ENCODE measurements around the gene MSANTD3.

The MSANTD3 gene

GRCh38 chr9:100466171-100466828 is 39.4 kb downstream of the MSANTD3 start:
- no peak for DNase-seq

- DNase-seq: no peak
Measured at GRCh38 chr9:100466829-100467221, 39.9 kb downstream of the MSANTD3 start.

GRCh38 chr9:100468041-100468440 is 41.1 kb downstream of the MSANTD3 start:
- DNase-seq: no peak

DNA sequence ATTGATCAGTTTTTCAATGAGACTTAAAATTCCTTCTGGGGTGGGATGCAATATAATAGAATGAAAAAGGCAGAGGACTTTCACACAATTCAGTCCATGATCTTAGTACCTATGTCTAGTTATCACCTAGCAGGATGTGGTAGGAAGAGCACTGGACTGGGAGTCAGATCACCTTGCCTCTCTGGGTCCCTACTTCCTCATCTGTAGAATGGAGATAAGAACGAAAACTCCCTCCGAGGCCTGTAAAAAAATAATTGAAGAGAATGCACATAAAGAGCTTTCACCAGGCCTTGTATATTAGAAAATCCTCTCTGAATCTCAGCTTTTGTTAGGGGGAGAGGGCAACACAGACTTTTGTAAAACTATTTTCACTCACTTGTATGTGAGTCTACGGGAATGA is 45.3 kb downstream of the MSANTD3 start:
- DNase-seq: no peak

DNA sequence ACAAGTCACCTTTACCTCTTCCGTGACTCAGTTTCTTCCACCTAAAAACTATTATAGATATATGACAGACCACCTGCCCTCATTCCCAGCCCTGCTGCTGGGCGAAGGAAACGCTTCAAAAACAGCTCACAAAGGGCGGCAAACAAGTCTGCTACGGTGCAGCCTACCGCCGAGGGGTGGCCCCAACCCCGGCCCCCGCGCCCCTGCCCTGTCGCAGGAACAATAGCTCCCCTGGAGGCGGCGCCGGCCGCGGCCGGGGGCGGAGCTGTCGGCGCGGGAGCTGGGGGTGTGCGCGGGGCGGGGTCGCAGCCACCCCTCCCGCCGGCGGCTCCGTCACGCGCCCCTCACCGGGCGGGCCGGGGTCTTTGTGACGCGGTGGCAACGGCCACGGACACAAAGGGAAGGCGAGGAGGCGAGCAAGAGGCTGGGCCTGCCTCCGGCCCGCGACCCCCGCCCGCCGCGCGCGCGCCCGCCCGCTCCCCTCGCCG is 45.9 kb downstream of the MSANTD3 start, which contains the start of gene TMEFF1:
Gene TMEFF1, plus strand, starts transcription at position 362 of the 488 bp plus-strand sequence. CDS start 396 bp downstream, outside the sequence.
- peak; percentile 51 to 71 for DNase-seq

- peak; percentile 24 to 50 for DNase-seq
Measured at GRCh38 chr9:100473276-100474081, 46.5 kb downstream of the MSANTD3 start.

DNA sequence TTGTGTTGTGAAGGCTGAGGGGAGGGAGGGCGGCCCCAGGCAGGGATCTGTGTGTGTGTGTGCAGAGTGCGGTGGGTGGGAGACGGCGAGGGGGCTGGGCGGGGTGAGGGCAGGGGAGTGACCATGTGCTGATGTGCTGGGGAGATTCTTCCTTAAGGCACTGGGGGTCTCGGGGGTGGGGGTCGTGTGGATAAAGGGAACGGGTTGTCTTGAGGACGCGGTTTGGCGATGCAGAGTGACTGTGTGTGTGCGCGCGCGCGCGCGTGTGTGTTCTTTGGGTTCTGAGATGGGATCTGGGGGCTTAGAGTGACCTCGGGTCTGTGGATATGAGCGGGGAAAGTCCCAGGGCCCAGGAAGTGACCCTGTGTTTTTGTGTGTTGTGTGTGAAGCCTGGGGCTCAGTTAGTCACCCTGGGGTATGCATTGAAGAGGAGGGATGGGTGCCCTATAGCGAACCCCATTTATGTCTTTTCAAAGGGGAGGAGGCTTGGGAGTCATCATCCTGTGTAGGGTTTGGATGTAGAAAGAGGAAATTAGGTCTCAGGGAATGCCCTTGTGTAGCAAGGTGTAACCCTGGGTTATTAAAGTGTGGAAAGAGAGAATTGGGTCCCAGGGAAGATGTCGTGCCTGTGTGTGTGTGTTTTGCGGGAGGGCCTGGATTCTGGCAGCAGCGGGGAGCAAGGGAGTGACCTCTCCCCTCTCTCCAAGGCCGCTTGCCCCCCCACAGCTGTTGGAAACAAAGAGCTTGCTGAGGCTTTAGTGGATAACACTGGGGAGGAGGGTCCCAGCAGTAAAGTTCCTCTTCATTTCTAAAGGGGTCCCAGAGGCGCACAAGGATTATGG is 47.4 kb downstream of the MSANTD3 start:
- no peak for DNase-seq

DNA sequence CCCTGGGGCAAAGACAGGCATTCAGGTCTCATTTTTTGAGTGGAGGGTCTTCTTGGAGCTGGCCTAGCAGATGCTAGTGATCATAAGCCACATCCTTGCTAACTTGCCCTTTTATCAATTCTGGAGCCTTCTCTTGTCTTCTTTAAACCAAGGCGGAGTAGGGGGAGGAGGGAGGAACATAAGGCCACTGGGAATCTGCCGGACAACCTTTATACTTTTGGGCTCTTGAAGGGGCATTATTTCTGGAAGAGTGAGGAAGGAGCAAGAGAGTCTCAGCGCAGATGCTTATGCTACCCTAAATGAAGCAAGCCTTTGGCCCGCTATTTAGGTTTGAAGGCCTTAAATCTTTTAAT is 48.0 kb downstream of the MSANTD3 start:
- no peak for DNase-seq

GRCh38 chr9:100477241-100477640 is 50.3 kb downstream of the MSANTD3 start:
- DNase-seq: no peak

DNA sequence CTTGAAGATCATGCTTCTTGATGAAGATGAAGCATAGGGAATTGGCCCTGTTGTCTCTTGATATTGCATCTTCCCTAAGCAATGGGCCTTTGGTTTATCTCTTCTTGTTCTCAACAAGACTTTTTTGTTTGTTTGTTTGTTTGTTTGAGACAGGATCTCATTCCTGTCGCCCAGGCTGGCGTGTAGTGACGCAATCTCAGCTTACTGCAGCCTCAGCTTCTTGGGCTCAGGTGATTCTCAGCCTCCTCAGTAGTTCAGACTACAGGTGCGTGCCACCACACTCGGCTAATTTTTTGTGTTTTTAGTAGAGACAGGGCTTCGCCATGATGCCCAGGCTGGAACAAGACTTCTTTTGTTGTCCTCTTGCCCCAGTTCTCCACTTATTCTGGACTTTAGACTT is 51.2 kb downstream of the MSANTD3 start:
- no peak for DNase-seq

DNA sequence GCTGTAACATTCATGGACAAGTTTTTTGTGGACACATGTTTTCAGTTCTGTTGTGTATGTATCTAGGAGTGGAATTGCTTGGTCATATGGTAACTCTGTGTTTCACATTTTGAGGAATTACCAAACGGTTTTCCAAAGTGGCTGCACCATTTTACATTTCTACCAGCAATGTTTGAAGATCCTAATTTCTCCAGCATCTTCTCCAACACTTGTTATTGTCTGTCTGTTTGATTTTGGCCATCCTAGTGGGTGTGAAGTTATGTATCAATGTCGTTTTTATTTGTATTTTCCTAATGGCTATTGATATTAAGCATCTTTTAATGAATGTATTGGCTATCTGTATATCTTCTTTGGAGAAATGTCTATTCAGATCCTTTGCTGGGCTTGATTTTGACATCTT is 52.9 kb downstream of the MSANTD3 start:
- DNase-seq: no peak

- no peak for DNase-seq
Measured at GRCh38 chr9:100485196-100485595, 58.3 kb downstream of the MSANTD3 start.

DNA sequence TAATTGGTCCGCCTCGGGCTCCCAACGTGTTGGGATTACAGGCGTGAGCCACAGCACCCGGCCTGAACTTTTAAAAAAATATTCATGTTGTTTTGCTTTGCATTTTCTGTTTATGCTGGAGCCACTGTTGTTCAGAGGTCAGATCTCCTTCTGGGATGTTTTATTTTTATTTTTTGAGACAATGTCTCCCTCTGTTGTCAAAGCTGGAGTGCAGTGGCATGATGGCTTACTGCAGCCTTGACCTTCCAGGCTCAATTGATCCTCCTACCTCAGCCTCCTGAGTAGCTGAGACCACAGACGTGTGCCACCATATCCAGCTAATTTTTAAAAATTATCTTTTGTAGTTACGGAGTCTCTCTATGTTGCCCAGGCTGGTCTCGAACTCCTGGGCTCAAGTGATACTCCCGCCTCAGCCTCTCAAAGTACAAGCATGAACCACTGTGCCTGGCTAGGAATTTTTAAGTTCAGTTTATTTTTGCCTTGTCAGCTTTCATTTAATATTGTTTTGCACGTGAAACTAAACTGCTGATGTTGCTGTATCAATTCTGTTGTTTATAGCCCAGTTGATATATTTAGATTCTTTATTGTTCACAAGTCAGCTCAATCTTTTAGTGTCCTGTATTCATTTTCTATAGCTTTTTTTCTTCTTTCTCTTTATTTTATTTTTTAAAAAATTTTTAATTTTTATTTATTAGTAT is 59.7 kb downstream of the MSANTD3 start:
- DNase-seq: no peak

- DNase-seq: no peak
Measured at GRCh38 chr9:100488177-100488576, 61.2 kb downstream of the MSANTD3 start.

DNA sequence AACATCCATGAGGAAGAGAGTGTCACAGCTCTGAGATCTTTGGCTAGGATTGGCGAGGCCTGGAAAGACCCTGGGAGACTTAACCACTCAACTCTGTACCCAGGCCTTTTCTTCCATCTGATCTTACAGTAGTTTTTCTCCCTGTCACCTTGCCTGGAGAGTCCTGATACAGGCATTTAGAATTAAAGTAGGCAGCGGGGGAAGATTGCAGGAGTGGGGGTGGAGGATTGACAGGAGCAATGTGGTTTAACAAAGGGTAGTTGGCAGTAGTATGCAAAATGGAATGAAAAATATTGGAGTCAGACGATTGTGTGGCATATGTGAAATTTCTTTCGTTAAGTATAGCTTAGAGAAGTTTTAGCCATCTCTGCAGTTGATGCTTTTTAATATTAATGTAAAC is 62.9 kb downstream of the MSANTD3 start:
- DNase-seq: no peak

GRCh38 chr9:100492952-100493351 is 66.0 kb downstream of the MSANTD3 start:
- no peak for DNase-seq

DNA sequence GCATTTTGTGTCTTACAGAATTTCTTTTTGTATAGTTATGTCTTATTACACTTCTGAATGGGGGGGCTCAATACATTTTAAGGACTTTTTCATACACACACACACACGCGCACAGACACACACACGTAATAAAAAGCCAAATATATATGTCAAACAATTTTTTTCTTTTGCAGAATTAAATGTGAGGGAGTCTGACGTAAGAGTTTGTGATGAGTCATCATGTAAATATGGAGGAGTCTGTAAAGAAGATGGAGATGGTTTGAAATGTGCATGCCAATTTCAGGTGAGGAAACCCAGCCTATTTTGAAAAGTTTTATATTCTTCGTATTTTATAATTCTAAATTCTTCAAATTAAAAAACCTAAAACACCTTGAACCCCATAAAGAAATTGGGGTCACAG is 71.6 kb downstream of the MSANTD3 start:
- no peak for DNase-seq

GRCh38 chr9:100499460-100499859 is 72.5 kb downstream of the MSANTD3 start:
- no peak for DNase-seq

DNA sequence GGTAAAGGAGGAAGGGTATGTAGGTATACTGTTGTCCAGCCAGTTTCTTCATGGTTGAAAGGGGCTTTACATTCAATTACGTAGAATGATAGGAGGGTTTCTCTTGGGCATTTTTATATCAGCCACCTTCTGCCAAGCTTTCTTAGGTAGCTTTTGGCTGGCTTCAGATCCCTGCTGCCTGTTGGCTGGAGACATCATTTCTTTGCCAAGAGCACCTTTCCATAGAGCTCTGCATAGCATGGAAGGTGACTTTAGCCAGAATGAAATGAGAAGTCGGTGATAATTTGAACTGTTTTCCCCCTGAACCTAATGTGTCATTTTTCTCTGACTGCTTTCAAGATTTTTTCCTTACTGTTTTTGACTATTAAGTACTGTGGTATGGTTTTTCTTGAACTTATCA is 72.9 kb downstream of the MSANTD3 start:
- DNase-seq: no peak

Data from NCI-H2081 (cell line).